ENCODE measurements around the gene GRAMD2A. TPM values are rescaled to one million over a fixed set of nuclear protein-coding genes. Genes with fewer than 3 reads are reported as not detected.
A peak's percentile ranks its signal among the peaks of the same experiment; 100 is the strongest.

GRAMD2A gene
- total and polyA plus RNA-seq, 10 of the 15 experiments (the other 5 are each of a cell fraction or from before 2014, with no cell fraction given): 0.02 to 0.35 TPM; not detected in 8

DNA sequence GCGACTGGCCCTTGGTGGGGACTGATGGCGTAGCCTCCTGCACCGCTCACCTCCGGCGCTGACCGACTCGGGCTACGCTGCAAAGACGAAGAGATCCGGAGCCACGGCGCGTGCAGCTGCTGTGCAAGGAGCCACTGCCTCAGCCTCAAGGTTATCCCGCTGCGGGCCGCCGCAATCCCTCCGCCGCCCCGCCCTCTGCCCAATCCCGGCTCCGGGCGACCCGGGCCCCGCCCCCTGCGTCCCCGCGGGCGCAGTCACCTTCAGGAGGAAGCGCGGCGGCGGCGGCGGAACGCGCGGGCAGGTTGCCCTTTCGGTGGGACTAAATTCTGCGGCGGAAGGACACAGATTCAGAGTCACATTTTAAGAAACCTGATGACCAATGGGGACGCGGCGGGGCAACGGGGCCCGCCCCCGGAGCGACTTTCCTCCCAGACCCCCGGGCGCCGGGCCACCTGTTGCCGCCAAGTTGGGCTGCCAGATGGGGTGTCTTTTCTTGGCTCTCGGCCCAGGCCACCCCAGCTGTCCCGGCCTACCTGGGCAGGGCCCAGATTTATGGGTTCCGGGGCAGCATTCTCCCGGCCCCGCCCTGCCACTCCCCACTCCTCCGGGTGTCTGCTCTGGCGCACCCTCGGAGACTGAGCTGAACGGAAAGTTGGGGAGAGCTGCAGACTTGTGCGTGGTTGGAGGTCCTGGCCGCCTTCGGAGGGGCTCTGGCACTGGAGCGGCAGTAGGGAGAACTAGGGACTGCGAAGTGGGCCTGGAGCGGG lies 33.7 kb upstream of the GRAMD2A start, which contains the start of gene PKM (continued):
- TF ChIP-seq, protein P1, sequence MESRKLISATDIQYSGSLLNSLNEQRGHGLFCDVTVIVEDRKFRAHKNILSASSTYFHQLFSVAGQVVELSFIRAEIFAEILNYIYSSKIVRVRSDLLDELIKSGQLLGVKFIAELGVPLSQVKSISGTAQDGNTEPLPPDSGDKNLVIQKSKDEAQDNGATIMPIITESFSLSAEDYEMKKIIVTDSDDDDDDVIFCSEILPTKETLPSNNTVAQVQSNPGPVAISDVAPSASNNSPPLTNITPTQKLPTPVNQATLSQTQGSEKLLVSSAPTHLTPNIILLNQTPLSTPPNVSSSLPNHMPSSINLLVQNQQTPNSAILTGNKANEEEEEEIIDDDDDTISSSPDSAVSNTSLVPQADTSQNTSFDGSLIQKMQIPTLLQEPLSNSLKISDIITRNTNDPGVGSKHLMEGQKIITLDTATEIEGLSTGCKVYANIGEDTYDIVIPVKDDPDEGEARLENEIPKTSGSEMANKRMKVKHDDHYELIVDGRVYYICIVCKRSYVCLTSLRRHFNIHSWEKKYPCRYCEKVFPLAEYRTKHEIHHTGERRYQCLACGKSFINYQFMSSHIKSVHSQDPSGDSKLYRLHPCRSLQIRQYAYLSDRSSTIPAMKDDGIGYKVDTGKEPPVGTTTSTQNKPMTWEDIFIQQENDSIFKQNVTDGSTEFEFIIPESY (IDR thresholded peaks at IDR 0.05): no peak
- TF ChIP-seq EZH2 (IDR thresholded peaks at IDR 0.05; ENCODE audit: borderline replicate concordance, control insufficient read depth, low read depth, low read length) (no peak), GABPA (IDR thresholded peaks at IDR 0.05; ENCODE audit: low read depth) (no peak), POLR2AphosphoS5 (IDR thresholded peaks at IDR 0.05; ENCODE audit: low read length) (peak; percentile 100), LARP7 (IDR thresholded peaks at IDR 0.05) (peak; percentile 89), ZZZ3 (IDR thresholded peaks at IDR 0.05; ENCODE audit: control insufficient read depth, insufficient read length, low read depth) (no peak), STAT3 (IDR thresholded peaks at IDR 0.05; ENCODE audit: low read depth, low read length) (no peak), STAT1 (conservative IDR thresholded peaks at IDR 0.05) (0 out of 2 replicates have a peak, but pooled peaks have one; percentile 92), SMC3 (IDR thresholded peaks at IDR 0.05; ENCODE audit: borderline replicate concordance, low read length) (no peak)
- TF ChIP-seq, protein P2, sequence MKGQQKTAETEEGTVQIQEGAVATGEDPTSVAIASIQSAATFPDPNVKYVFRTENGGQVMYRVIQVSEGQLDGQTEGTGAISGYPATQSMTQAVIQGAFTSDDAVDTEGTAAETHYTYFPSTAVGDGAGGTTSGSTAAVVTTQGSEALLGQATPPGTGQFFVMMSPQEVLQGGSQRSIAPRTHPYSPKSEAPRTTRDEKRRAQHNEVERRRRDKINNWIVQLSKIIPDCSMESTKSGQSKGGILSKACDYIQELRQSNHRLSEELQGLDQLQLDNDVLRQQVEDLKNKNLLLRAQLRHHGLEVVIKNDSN (IDR thresholded peaks at IDR 0.05; ENCODE audit: borderline replicate concordance, extremely low read length, insufficient read depth, low read depth, low read length): no peak
- TF ChIP-seq, protein P3, sequence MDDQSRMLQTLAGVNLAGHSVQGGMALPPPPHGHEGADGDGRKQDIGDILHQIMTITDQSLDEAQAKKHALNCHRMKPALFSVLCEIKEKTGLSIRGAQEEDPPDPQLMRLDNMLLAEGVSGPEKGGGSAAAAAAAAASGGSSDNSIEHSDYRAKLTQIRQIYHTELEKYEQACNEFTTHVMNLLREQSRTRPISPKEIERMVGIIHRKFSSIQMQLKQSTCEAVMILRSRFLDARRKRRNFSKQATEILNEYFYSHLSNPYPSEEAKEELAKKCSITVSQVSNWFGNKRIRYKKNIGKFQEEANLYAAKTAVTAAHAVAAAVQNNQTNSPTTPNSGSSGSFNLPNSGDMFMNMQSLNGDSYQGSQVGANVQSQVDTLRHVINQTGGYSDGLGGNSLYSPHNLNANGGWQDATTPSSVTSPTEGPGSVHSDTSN (IDR thresholded peaks at IDR 0.05; ENCODE audit: insufficient replicate concordance, low read depth, low read length): peak; percentile 74
- TF ChIP-seq, protein P4, sequence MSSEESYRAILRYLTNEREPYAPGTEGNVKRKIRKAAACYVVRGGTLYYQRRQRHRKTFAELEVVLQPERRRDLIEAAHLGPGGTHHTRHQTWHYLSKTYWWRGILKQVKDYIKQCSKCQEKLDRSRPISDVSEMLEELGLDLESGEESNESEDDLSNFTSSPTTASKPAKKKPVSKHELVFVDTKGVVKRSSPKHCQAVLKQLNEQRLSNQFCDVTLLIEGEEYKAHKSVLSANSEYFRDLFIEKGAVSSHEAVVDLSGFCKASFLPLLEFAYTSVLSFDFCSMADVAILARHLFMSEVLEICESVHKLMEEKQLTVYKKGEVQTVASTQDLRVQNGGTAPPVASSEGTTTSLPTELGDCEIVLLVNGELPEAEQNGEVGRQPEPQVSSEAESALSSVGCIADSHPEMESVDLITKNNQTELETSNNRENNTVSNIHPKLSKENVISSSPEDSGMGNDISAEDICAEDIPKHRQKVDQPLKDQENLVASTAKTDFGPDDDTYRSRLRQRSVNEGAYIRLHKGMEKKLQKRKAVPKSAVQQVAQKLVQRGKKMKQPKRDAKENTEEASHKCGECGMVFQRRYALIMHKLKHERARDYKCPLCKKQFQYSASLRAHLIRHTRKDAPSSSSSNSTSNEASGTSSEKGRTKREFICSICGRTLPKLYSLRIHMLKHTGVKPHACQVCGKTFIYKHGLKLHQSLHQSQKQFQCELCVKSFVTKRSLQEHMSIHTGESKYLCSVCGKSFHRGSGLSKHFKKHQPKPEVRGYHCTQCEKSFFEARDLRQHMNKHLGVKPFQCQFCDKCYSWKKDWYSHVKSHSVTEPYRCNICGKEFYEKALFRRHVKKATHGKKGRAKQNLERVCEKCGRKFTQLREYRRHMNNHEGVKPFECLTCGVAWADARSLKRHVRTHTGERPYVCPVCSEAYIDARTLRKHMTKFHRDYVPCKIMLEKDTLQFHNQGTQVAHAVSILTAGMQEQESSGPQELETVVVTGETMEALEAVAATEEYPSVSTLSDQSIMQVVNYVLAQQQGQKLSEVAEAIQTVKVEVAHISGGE (CRISPR knock-in tag; IDR thresholded peaks at IDR 0.05): no peak
